SU-DHL-6 (cell line): Measurements from ENCODE around the gene SLC27A1.

Source experiments
- H2AFZ ChIP-seq: fragments of 200-600 bp; sonication (generic); 2 replicates; pipeline ENCODE4 v1.6.1; 2014; ENCODE audit warnings: low read depth, mild to moderate bottlenecking, moderate library complexity, mixed read lengths, antibody characterized with exemption, low read length; ENCODE audit not compliant: severe bottlenecking
- H3F3A ChIP-seq: fragments of 200-600 bp; shearing (Covaris generic); 2 replicates; pipeline ENCODE4 v1.6.0; 2016; ENCODE audit warnings: antibody characterized with exemption, mild to moderate bottlenecking; ENCODE audit not compliant: insufficient read depth
- H3K27ac ChIP-seq: fragments of 200-600 bp; sonication (generic); 2 replicates; pipeline ENCODE4 v1.5.1; 2016; ENCODE audit warnings: low read depth, mild to moderate bottlenecking, low read length, moderate library complexity, mixed read lengths
- H3K27me3 ChIP-seq: fragments of 200-600 bp; sonication (generic), shearing (Covaris generic); 2 replicates; pipeline ENCODE4 v1.6.0; 2014; ENCODE audit warnings: mild to moderate bottlenecking, low read length
- H3K36me3 ChIP-seq: fragments of 200-600 bp; sonication (generic); 2 replicates; pipeline ENCODE4 v1.6.1; 2014; ENCODE audit warnings: mild to moderate bottlenecking, low read length, mixed read lengths
- H3K4me2 ChIP-seq: fragments of 300-600, 200-600 bp; shearing (Covaris generic), sonication (generic); 2 replicates; pipeline ENCODE4 v1.6.0; 2014; ENCODE audit warnings: low read length, low read depth, mild to moderate bottlenecking; ENCODE audit not compliant: poor library complexity, severe bottlenecking
- H3K4me3 ChIP-seq: fragments of 200-600 bp; sonication (generic); 2 replicates; pipeline ENCODE4 v1.5.1; 2014; ENCODE audit warnings: antibody characterized with exemption, low read length, mild to moderate bottlenecking, mixed read lengths; ENCODE audit not compliant: insufficient read depth, poor library complexity, severe bottlenecking
- H3K79me2 ChIP-seq: fragments of 200-600 bp; sonication (generic); 2 replicates; pipeline ENCODE4 v1.6.1; 2014; ENCODE audit warnings: mild to moderate bottlenecking, low read length, moderate library complexity; ENCODE audit not compliant: insufficient read depth
- H3K9ac ChIP-seq: fragments of 200-600 bp; sonication (generic); 2 replicates; pipeline ENCODE4 v1.7.0; 2014; ENCODE audit warnings: mild to moderate bottlenecking, low read length
- H3K9me2 ChIP-seq: fragments of 200-600 bp; sonication (generic); replicated peaks from 2 replicates; pipeline ENCODE4 v1.6.1; 2014; ENCODE audit warnings: low read length; ENCODE audit not compliant: insufficient read depth
- H3K9me3 ChIP-seq: fragments of 200-600 bp; sonication (generic); 2 replicates; pipeline ENCODE4 v1.6.1; 2014; ENCODE audit warnings: low read length, mixed read lengths; ENCODE audit not compliant: insufficient read depth
- H4K20me1 ChIP-seq: fragments of 200-600 bp; sonication (generic); 2 replicates; pipeline ENCODE4 v1.6.1; 2014; ENCODE audit warnings: low read depth, mild to moderate bottlenecking, antibody characterized with exemption, low read length, moderate library complexity, mixed read lengths
- EZH2phosphoT487 ChIP-seq: fragments of 200-600 bp; sonication (generic), shearing (Covaris generic); conservative IDR thresholded peaks from 2 replicates; pipeline ENCODE4 v1.6.1; 2018; ENCODE audit warnings: mild to moderate bottlenecking, antibody characterized with exemption, low read length, moderate library complexity, mixed read lengths
- TF ChIP-seq, protein P1 (sequence below): fragments of 200-600 bp; sonication (generic); IDR thresholded peaks from one replicate; pipeline ENCODE4 v1.5.1; 2017; ENCODE audit warnings: antibody characterized with exemption, mild to moderate bottlenecking, low read length, moderate library complexity; ENCODE audit not compliant: insufficient read depth, poor library complexity, severe bottlenecking

The SLC27A1 gene

DNA sequence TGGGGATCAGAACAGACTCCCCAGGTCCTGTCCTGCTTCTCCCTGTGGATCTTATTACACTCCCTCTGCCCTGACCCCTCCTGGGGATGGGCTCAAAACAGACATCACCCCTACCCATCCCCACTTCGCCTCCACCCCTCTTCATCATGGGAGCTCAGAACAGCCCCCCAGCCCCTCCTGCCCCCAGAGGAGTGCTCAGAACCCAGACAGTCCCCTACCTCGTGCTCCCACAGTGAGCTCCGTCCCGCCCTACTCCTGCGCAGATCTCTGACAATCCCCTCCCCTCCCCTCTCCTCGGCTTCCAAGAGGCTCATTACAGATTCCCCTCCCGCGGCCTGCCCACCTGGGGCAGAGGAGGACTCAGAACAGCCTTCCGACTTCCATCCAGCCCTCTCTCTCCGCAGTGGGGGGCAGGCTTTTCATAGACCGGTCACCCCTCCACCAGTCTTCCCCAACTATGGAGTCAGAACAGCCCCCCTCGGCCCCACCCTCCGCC, 15.7 kb upstream of the SLC27A1 start:
- H3K4me3 ChIP-seq: no peak overlapping the region
- H3K9me3 ChIP-seq: no peaks in the 10 kb centered on the region
- no peak overlapping the region for H2AFZ ChIP-seq
- no peaks in the 10 kb centered on the region for H3K9me2 ChIP-seq
- no peaks in the 10 kb centered on the region for H3K79me2 ChIP-seq
- no peak overlapping the region for H3K27ac ChIP-seq
- no peaks in the 10 kb centered on the region for H3F3A ChIP-seq
- no peak overlapping the region for H3K4me2 ChIP-seq
- H3K27me3 ChIP-seq: no peaks in the 10 kb centered on the region
- TF ChIP-seq, protein P1, sequence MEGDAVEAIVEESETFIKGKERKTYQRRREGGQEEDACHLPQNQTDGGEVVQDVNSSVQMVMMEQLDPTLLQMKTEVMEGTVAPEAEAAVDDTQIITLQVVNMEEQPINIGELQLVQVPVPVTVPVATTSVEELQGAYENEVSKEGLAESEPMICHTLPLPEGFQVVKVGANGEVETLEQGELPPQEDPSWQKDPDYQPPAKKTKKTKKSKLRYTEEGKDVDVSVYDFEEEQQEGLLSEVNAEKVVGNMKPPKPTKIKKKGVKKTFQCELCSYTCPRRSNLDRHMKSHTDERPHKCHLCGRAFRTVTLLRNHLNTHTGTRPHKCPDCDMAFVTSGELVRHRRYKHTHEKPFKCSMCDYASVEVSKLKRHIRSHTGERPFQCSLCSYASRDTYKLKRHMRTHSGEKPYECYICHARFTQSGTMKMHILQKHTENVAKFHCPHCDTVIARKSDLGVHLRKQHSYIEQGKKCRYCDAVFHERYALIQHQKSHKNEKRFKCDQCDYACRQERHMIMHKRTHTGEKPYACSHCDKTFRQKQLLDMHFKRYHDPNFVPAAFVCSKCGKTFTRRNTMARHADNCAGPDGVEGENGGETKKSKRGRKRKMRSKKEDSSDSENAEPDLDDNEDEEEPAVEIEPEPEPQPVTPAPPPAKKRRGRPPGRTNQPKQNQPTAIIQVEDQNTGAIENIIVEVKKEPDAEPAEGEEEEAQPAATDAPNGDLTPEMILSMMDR: no peak
- TF ChIP-seq EZH2phosphoT487: no peak
- no peaks in the 10 kb centered on the region for H3K36me3 ChIP-seq
- H3K9ac ChIP-seq: no peak overlapping the region
- no peaks in the 10 kb centered on the region for H4K20me1 ChIP-seq

DNA sequence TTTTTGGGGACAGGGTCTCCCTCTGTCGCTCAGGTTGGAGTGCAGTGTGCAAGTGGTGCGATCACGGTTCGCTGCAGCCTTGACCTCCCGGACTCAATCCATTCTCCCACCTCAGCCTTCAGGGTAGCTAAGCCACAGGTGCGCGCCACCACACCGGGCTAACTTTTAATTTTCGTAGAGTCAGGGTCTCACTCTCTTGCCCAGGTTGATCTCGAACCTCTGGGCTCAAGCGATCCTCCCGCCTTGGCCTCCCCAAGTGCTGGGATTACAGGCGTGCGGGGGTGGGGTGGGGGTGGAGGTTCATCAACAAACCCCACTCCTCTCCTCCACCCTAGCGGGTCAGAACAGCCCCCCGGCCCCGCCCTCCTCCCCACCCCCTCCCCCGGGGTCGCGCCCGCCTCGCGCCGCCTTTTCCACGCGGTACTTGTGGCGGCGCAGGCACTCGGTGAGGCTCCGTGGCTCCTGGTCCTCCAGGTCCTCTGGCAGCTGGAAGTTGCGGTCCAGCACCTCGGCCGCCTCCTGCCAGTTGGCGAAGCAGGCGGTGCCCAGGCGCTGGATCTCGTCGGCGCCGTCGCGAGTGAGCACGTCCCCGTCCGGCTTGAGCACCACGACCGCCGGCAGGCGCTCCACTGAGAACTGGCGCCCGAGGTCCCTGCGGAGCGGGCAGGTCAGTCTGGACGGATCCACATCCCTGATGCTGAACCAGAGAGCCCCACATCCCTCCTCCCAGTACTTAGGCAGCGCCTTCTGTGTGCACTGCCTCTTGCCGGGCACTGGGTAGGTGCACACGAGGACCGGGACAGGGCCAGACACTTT, 14.8 kb upstream of the SLC27A1 start:
- Histone ChIP-seq H2AFZ (no peak overlapping the region), H3K9ac (no peak overlapping the region), H3K27ac (no peak overlapping the region), H4K20me1 (no peaks in the 10 kb centered on the region), H3K9me3 (no peaks in the 10 kb centered on the region), H3K36me3 (no peaks in the 10 kb centered on the region), H3K4me3 (no peak overlapping the region), H3K27me3 (no peaks in the 10 kb centered on the region), H3K4me2 (no peak overlapping the region), H3F3A (no peaks in the 10 kb centered on the region), H3K9me2 (no peaks in the 10 kb centered on the region), H3K79me2 (no peaks in the 10 kb centered on the region)
- no peak for TF ChIP-seq EZH2phosphoT487
- TF ChIP-seq, protein P1: no peak

DNA sequence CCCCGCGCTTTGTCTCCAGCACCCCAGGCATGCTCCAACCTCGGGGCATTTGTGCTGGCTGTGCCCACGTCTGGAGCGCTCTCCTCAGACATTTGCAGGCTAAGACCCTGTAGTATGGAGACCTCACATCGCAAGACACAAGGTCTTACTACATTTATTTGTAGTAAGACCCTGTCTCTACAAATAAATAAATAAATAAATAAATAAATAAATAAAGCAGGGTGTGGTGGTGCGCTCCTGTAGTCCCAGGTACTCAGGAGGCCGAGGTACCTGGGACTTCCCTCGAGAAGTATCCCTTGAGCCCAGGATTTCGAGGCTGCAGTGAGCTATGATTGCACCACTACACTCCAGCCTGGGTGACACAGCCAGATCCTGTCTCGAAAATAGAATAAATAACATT, 14.2 kb upstream of the SLC27A1 start:
- Histone ChIP-seq H3K27me3 (no peaks in the 10 kb centered on the region), H3K36me3 (no peaks in the 10 kb centered on the region), H3K4me3 (no peak overlapping the region), H3K9me3 (no peaks in the 10 kb centered on the region), H3K27ac (no peak overlapping the region), H3K9me2 (no peaks in the 10 kb centered on the region), H3K79me2 (no peaks in the 10 kb centered on the region), H2AFZ (no peak overlapping the region), H4K20me1 (no peaks in the 10 kb centered on the region), H3F3A (no peaks in the 10 kb centered on the region), H3K9ac (no peak overlapping the region), H3K4me2 (no peak overlapping the region)
- TF ChIP-seq EZH2phosphoT487: no peak
- TF ChIP-seq, protein P1: no peak
